ENCODE results near the gene P2RY14. TPM values are rescaled to one million over a fixed set of nuclear protein-coding genes. Genes with fewer than 3 reads are reported as not detected.

The P2RY14 gene
- total RNA-seq, 2 donors from 2014 or later, result 0.26 to 0.90 TPM

DNA sequence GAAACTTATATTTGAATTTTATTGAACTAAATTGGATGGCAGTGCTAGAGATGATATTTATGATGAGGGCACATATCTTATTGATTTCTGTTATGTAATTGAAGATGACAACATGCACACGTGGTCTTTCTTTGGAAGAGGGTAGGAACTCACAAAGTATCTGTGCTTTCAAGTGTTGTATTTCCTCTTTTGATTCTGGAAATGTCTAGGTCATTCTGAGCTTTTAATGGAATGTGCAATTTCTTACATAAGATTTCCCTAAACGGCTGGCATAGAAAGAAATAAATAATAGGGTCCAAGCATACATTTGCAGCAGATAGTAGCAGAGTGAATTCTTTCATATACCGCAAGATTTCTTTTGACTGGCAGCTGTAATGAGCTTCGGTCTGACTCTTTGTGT, 65.2 kb downstream of the P2RY14 start:
- DNase-seq (no peak), ATAC-seq (no peak)
- Mint-ChIP-seq H3K4me3 (no peak overlapping the region), H3K27ac (no peak overlapping the region), H3K27me3 (no peaks in the 10 kb centered on the region), H3K4me1 (peaks cover 9% of the 10 kb centered on the region), H3K36me3 (ENCODE audit: low read depth) (no peaks in the 10 kb centered on the region)
- no peaks in the 10 kb centered on the region for H3K9me3 ChIP-seq (ENCODE audit: control insufficient read depth, low read length, poor library complexity, severe bottlenecking)

DNA sequence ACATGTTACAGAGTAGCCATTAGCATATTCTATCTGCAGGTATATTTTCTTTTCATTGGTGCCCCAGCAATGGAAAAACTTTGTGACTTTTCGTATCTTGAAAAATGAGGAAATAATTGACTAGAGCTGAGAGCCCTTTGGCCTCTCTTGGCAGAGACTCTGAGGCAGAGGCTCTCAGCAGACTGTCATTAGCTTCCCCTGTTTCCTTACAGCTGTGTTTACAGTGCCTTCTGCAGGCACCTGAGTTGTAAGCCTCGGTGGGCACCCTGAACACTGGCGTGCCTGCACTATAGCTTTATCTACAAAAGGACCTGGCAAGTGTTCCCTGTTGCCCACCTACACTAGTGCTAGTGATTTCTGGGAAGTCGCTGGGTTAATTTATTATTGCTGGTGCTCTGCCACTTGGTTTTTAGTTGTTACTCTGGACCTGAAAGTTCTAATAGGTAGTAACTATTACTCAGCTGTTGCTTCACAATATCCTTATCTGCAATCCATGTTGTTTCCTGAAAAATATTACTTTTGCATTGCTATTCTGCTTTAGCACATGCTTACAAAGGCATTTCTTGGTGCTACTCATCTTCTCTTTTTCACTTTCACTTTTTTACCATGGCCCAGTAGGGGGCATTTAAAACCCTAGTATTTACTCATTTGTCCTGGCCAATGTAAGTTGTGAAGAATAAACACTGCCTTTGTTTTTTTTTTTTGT, 67.5 kb downstream of the P2RY14 start:
- Mint-ChIP-seq H3K36me3 (ENCODE audit: low read depth) (no peaks in the 10 kb centered on the region), H3K4me1 (peaks cover 19% of the 10 kb centered on the region), H3K27ac (peak overlapping the region; percentile 98), H3K27me3 (no peaks in the 10 kb centered on the region), H3K4me3 (peak overlapping the region; percentile 15)
- DNase-seq (no peak), ATAC-seq (no peak)
- no peaks in the 10 kb centered on the region for H3K9me3 ChIP-seq (ENCODE audit: control insufficient read depth, low read length, poor library complexity, severe bottlenecking)

DNA sequence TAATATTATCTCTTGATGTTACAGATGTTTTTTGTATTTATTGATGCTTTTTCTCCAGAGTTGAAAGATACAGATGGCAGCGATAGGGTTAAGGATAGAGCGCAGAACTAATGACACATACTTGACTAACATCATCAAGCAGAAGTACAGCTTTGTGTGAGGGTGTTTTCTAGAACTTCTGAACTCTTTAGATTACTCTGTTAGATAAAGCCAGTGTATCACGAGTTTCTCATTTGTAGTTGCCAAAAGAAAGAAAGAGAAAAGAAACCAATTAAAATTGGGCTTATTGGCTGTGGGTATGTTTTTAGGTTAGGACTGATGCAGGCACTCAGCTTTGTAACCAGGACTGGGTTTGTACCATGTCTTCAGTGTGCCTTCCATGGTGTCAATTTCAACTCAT, 68.7 kb downstream of the P2RY14 start:
- Mint-ChIP-seq H3K4me1 (peaks cover 26% of the 10 kb centered on the region), H3K4me3 (no peak overlapping the region), H3K36me3 (ENCODE audit: low read depth) (no peaks in the 10 kb centered on the region)

DNA sequence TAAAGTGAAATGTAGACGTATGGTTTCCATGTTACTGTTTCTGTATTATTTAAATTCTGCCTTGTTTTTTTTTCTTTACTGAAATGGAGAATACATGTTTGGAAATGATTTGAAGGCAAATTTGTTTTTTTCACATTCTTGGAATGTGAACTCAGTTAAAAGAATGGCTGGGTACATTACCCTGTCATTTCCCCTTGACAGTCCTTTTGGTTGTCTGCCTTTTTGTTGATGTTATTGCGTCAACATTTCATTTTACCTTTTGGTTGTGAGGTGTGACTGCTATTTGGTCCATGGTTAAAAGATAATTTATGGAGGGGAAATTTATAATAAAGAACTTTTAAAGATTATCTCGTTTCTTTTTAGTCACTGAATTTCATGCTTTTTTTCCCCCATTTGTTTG, 72.1 kb downstream of the P2RY14 start:
- Mint-ChIP-seq H3K27ac (peak overlapping the region; percentile 98), H3K4me1 (peaks cover 37% of the 10 kb centered on the region)
- DNase-seq, result no peak

More for the DNA sequence above, 68.7 kb downstream of the P2RY14 start:
- DNase-seq, result no peak
- no peaks in the 10 kb centered on the region for H3K9me3 ChIP-seq (ENCODE audit: control insufficient read depth, low read length, poor library complexity, severe bottlenecking)
- peak; percentile 72 for ATAC-seq
- Mint-ChIP-seq H3K27me3 (no peaks in the 10 kb centered on the region), H3K27ac (peak overlapping the region; percentile 98)

DNA sequence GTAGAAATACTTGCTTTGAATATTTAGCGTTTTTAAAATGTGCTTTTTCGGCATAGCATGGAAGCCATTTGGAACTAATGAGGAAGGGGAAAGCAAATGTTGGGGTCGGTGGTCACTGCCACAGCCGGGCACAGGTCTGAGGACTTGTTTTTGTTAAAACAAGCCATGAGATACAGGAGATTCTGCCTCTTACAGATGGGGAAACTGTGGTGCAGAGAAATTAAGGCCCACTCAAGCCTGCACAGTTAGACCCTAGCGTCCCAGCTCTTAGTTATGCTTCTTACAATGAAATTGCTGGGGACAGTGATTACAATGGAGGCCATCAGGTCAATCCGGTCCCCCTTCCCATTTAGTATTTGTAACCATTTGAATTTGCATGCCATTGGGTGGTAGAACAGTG, 72.9 kb downstream of the P2RY14 start:
- Mint-ChIP-seq H3K36me3 (ENCODE audit: low read depth) (peaks cover 3% of the 10 kb centered on the region), H3K27me3 (no peaks in the 10 kb centered on the region), H3K4me3 (peak overlapping the region; percentile 71), H3K27ac (peak overlapping the region; percentile 98), H3K4me1 (peaks cover 38% of the 10 kb centered on the region)
- no peaks in the 10 kb centered on the region for H3K9me3 ChIP-seq (ENCODE audit: control insufficient read depth, low read length, poor library complexity, severe bottlenecking)
- ATAC-seq (no peak), DNase-seq (no peak)

More for the DNA sequence above, 72.1 kb downstream of the P2RY14 start:
- ATAC-seq, result no peak
- Mint-ChIP-seq H3K27me3 (no peaks in the 10 kb centered on the region), H3K4me3 (peak overlapping the region; percentile 39), H3K36me3 (ENCODE audit: low read depth) (peaks cover under 1% of the 10 kb centered on the region)
- H3K9me3 ChIP-seq (ENCODE audit: control insufficient read depth, low read length, poor library complexity, severe bottlenecking), result no peaks in the 10 kb centered on the region

DNA sequence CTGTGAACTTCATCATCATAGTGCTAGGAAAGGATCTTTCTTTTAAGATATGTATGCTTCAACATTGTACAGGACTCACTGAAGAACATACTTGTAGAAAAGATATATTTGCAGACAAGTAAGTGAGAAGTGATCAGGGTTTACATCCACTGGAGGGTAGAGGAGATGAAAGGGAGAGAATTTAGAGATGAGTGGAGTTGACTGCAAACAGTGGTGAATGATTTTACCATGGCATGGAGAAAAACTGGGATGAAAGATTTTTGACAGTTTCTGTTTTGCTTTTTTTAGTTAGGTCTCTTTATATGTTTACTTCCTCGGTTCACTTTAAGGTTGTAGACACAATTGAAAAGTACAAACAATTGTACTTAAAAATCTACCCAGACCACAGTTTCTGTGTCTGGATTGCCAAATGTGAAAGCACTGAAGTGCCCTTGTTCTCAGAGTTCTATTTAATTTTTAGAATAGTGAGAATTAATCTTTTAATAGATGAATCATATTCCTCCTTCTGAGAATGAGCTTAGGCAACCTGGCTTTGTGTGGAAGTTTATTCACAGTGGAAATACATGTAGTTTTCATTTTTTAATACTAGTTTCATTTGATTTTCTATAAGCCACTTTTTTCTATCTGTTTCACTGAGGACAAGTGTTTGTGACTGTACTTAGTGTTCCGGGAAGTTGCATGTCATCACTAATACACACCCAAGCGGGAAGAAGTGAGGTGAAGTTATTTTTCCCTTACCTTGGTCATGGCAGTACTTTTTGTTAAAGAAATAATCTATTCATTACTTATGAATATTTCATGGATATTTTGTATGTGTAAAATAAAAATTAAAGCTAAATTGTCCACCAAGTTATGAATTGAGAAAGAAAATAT, 73.6 kb downstream of the P2RY14 start:
- ATAC-seq (no peak), DNase-seq (no peak)
- peaks cover 40% of the 10 kb centered on the region for H3K4me1 Mint-ChIP-seq
- no peaks in the 10 kb centered on the region for H3K27me3 Mint-ChIP-seq
- peak overlapping the region; percentile 74 for H3K4me3 Mint-ChIP-seq
- peak overlapping the region; percentile 98 for H3K27ac Mint-ChIP-seq
- H3K9me3 ChIP-seq (ENCODE audit: control insufficient read depth, low read length, poor library complexity, severe bottlenecking), result no peaks in the 10 kb centered on the region
- H3K36me3 Mint-ChIP-seq (ENCODE audit: low read depth), result peaks cover 3% of the 10 kb centered on the region

DNA sequence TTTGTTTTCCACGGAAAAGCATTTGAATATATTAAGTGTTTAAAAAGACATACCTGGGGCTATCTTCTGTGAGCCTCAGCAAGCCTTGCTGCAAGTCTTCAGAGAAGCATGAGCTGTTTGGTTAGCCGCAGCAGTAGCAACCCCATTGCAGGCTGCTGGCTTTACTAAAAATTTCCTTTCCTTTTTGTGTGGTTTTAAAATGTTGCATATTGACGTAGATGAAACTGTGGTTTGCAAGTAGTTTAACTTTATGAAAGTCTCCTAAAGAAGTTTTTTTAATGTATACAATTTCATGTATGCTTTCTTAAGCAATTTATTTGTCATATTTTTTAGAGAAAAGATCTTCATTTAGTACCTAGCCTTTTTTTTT, 75.3 kb downstream of the P2RY14 start, which contains the start of gene GPR171:
GPR171 (minus strand) TSS at position 166 of the 370 bp plus-strand sequence. CDS start 3,830 bp downstream, outside the sequence.
- ATAC-seq (peak; percentile 92), DNase-seq (peak; percentile 17 to 50 (median 25))
- Mint-ChIP-seq H3K4me1 (peaks cover 44% of the 10 kb centered on the region), H3K4me3 (peak within 1 kb of the TSS; percentile 82), H3K36me3 (ENCODE audit: low read depth) (peaks cover 6% of the 10 kb centered on the region), H3K27me3 (no peaks in the 10 kb centered on the region), H3K27ac (peak within 1 kb of the TSS; percentile 98)
- no peaks in the 10 kb centered on the region for H3K9me3 ChIP-seq (ENCODE audit: control insufficient read depth, low read length, poor library complexity, severe bottlenecking)

DNA sequence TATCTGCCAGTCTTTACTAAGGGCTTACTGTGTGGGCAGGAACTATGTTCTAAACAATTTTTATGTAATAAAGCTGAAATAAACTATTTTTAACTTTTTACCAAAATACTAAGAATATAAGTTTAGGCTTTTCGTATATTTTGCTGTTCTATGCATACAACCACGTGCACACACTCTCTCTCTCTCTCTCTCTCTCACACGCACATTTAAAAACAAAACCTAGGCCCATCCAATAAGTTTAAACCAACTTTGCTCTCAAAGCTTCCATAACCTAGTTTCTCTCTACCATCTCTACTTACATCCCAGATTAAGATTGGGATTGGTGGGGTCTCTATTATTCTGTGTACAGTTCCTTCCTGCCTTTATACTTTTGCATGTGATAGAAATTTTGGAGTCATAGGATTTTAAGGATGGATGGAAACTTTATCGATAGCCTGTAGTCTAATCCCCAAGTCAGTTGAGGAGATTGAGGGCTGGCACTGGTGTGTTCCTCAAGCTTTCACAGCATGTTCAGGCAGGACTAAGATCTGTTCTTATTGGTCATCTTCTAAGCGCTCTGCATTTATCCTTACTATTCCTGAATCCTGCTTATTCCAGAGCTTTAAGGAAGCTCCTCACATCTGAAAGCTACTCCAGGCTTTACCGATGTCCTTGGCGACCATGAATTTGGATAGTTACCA, 77.2 kb downstream of the P2RY14 start:
- Mint-ChIP-seq H3K4me1 (peaks cover 34% of the 10 kb centered on the region), H3K36me3 (ENCODE audit: low read depth) (peaks cover 6% of the 10 kb centered on the region), H3K4me3 (peak overlapping the region; percentile 82), H3K27ac (peak overlapping the region; percentile 98), H3K27me3 (no peaks in the 10 kb centered on the region)
- DNase-seq (no peak), ATAC-seq (no peak)
- H3K9me3 ChIP-seq (ENCODE audit: control insufficient read depth, low read length, poor library complexity, severe bottlenecking), result no peaks in the 10 kb centered on the region

DNA sequence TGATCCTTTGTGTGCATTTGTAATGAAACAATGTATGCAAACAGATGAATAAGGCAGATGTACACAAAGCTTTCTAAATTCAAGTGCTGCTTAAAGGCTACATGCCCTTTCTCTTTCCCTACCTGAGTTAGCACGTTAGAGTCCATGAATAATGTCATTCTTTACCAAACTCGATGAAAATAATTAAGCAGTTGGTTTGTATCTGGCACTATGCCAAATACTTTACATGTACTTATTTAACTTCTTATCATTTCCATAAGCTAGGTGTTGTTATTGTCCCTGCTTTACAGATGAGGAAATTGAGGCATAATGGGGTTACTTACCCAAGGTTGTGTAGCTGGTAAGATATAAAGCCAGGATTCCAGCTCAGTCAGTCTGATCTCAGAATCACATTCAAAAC, 77.8 kb downstream of the P2RY14 start:
- Mint-ChIP-seq H3K27me3 (no peaks in the 10 kb centered on the region), H3K27ac (peak overlapping the region; percentile 98), H3K4me3 (peak overlapping the region; percentile 82), H3K4me1 (peaks cover 29% of the 10 kb centered on the region), H3K36me3 (ENCODE audit: low read depth) (peaks cover 6% of the 10 kb centered on the region)
- H3K9me3 ChIP-seq (ENCODE audit: control insufficient read depth, low read length, poor library complexity, severe bottlenecking), result no peaks in the 10 kb centered on the region
- ATAC-seq (no peak), DNase-seq (no peak)

DNA sequence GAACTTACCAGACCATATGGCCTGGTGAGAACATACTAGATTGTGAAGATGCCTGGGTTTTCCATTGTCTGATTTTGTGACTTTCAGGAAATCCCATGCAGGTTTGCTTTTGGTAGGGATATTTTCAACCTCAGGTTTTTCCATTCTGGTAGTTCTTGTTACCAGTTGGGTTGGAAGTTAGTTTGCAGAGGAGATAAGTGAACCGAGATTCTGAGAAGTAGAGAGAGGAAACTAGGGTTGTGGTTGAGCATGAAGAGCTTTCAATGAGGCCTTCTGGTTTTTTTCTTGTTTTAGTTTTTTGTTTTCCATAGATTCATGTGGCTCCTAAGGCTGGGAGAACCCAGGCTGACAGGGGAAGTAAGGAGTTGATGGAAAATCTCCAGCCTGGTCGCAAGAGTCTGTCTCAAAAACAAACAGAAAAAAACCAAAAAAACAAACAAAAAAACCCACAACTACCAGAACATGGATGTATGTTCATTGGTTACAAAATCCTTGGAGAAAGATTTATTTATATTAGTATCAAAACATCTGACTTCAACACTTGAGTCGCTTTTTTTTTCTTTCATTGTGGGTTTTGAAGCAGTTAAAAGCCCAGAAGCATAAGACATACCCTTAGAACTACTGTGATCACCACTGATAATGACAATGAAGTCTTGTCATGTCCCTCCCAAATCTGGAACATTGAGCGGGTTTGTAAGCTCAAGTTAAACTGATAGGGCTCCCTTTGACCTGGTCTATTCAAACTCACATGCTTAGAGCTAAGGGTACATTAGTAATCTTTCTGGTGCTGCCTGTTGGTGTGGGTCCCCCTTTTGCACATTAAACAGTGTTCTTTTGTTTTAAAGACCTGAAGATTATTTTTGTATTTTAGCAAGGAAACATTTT, 78.5 kb downstream of the P2RY14 start:
- Mint-ChIP-seq H3K36me3 (ENCODE audit: low read depth) (peaks cover 6% of the 10 kb centered on the region), H3K4me1 (peaks cover 24% of the 10 kb centered on the region), H3K27ac (peak overlapping the region; percentile 98), H3K27me3 (no peaks in the 10 kb centered on the region), H3K4me3 (peak overlapping the region; percentile 13)
- DNase-seq (no peak), ATAC-seq (no peak)
- H3K9me3 ChIP-seq (ENCODE audit: control insufficient read depth, low read length, poor library complexity, severe bottlenecking), result no peaks in the 10 kb centered on the region

DNA sequence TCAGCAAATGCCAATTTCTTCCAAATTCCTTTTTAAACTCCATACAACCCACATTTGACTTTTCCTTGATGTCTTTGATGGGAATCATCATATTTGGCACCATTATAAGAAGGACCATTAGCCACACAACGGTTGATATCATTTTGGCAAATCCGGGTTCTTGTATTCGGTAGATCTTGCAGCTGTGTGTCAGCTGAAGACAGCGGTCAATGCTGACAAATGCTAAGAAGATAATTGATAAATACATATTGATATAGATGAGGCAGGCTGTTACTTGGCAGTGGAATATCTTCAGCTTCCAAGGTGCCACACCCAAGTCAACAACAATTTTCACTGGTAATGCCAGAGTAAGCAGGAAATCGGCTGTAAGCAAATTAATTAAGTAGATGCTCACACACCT, 79.5 kb downstream of the P2RY14 start:
- H3K36me3 Mint-ChIP-seq (ENCODE audit: low read depth), result peaks cover 6% of the 10 kb centered on the region
- ATAC-seq (no peak), DNase-seq (no peak)
- peak overlapping the region; percentile 98 for H3K27ac Mint-ChIP-seq
- no peak overlapping the region for H3K4me3 Mint-ChIP-seq
- no peaks in the 10 kb centered on the region for H3K9me3 ChIP-seq (ENCODE audit: control insufficient read depth, low read length, poor library complexity, severe bottlenecking)
- peaks cover 16% of the 10 kb centered on the region for H3K4me1 Mint-ChIP-seq
- no peaks in the 10 kb centered on the region for H3K27me3 Mint-ChIP-seq

DNA sequence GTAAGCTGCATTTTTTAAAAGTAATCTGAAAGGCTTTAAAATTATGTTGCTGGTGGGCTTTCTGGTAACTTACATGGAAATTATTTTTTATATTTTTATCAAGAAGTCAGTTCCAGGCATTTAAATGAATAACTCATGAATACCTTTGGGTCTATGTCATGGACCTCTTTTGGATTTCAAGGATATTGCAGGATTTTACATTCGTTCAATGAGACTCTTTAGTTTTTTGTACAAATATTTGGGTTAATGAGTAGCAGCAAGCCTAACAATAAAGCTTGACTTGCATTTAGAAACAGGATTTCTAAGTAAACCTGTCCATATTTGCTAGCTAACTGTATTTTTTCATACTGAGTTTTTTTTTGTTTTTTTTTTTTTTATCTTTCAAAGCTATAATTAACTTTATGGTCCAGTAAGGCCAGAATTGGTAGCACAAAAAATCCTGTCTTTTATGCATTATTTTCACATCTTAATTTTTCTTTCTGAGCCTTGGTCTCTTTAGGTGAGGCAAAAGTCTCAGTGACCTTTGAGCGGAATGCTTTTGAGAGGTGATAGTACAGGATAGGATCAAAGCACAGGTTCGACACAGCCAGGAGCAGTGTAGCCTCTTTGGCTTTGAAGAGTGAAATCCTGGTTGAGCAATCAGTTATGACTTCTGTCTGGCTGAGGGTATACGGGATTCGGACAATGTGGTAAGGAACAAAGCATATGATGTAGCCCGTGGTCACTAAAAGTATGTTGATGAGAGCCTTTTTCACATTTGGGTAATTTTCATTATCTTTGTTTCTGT, 80.2 kb downstream of the P2RY14 start:
- ATAC-seq (no peak), DNase-seq (no peak)
- Mint-ChIP-seq H3K27me3 (no peaks in the 10 kb centered on the region), H3K27ac (peak overlapping the region; percentile 98), H3K36me3 (ENCODE audit: low read depth) (peaks cover 6% of the 10 kb centered on the region), H3K4me1 (peaks cover 15% of the 10 kb centered on the region), H3K4me3 (peak overlapping the region; percentile 33)
- H3K9me3 ChIP-seq (ENCODE audit: control insufficient read depth, low read length, poor library complexity, severe bottlenecking), result no peaks in the 10 kb centered on the region
